HepG2 (cell line): ENCODE data around the gene FAM163B. TPM values are rescaled to one million over a fixed set of nuclear protein-coding genes. Genes with fewer than 3 reads are reported as not detected.

ENCODE experiments used
- CREM ChIP-seq, 2 experiments: sonication (generic) in 1 of 2; formaldehyde crosslinking in 1 of 2; IDR thresholded peaks; 2 replicates each; pipeline versions ENCODE4 v1.4.0 to v1.6.1; 2016 to 2020; ENCODE audit warnings: antibody characterized with exemption in 1 of 2, mild to moderate bottlenecking in 1 of 2, missing genetic modification reagents in 1 of 2
- E2F2 ChIP-seq: sonication (generic); formaldehyde crosslinking; IDR thresholded peaks from 2 replicates; pipeline ENCODE4 v1.4.0; 2020; ENCODE audit warnings: missing genetic modification reagents, borderline replicate concordance
- HIVEP1 ChIP-seq: sonication (generic); formaldehyde crosslinking; IDR thresholded peaks from 2 replicates; pipeline ENCODE4 v1.4.0; 2020; ENCODE audit warnings: mild to moderate bottlenecking, missing genetic modification reagents
- ZKSCAN5 ChIP-seq: sonication (generic); formaldehyde crosslinking; IDR thresholded peaks from 2 replicates; pipeline ENCODE4 v1.5.1; 2020; ENCODE audit warnings: mild to moderate bottlenecking, missing genetic modification reagents
- ZNF142 ChIP-seq: sonication (generic); formaldehyde crosslinking; IDR thresholded peaks from 2 replicates; pipeline ENCODE4 v1.4.0; 2020; ENCODE audit warnings: missing genetic modification reagents
- ZNF576 ChIP-seq: sonication (generic); formaldehyde crosslinking; IDR thresholded peaks from 2 replicates; pipeline ENCODE4 v1.4.0; 2020; ENCODE audit warnings: mild to moderate bottlenecking, missing genetic modification reagents
- ZNF580 ChIP-seq: IDR thresholded peaks from 2 replicates; pipeline ENCODE4 v1.6.1; 2016; ENCODE audit warnings: low read depth, borderline replicate concordance
- ZNF878 ChIP-seq: sonication (generic); formaldehyde crosslinking; IDR thresholded peaks from 2 replicates; pipeline ENCODE4 v1.8.1; 2023; ENCODE audit warnings: mild to moderate bottlenecking, missing genetic modification reagents, moderate library complexity
- polyA plus RNA-seq, 8 experiments: library from polyadenylated mRNA; depleted of rRNA in 3 of 8; stranded (reverse) in 7 of 8; unstranded in 1 of 8; fragments of >200 nt; fragmentation: Illumina TruSeq in 4 of 8; extraction: Trizol in 4 of 8; gene quantifications; 2 replicates each; pipeline versions ENCODE4 v1.2.1 to v1.2.3, GENCODE V29; 2011 to 2016; ENCODE audit warnings: low read depth in 4 of 8, missing spikeins in 1 of 8, mixed read lengths in 1 of 8; ENCODE audit not compliant: insufficient read depth in 1 of 8
- total RNA-seq, 5 experiments: library from RNA; depleted of rRNA; stranded (reverse); fragments of >200 nt; fragmentation: Illumina TruSeq; extraction: Trizol; gene quantifications; 2 replicates each; pipeline ENCODE4 v1.2.3, GENCODE V29; 2016; ENCODE audit warnings: low read depth in 1 of 5

The FAM163B gene
- total and polyA plus RNA-seq, 2 of the 13 experiments (the other 11 are each of a cell fraction or from before 2014, with no cell fraction given) = not detected

- TF ChIP-seq ZNF580 (CRISPR knock-in tag) (no peak), E2F2 (no peak), ZNF142 (no peak), HIVEP1 (CRISPR knock-in tag) (no peak), ZNF878 (no peak), CREM (IDR thresholded peaks at IDR 0.05) (no peak), CREM (CRISPR knock-in tag; IDR thresholded peaks at IDR 0.05) (no peak), ZNF576 (CRISPR knock-in tag) (no peak), ZKSCAN5 (CRISPR knock-in tag) (no peak)
Observed at GRCh38 chr9:133538851-133539833, 70.0 kb downstream of the FAM163B start (continued).
